BJ (cell line): ENCODE data around the gene POMP. TPM values are rescaled to one million over a fixed set of nuclear protein-coding genes. Genes with fewer than 3 reads are reported as not detected.

Experiments
- CTCF ChIA-PET: fragments of 350-600 bp; formaldehyde crosslinking; extraction: SDS; loops from one replicate; lab custom pipeline; 2021; ENCODE audit warnings: antibody characterized with exemption, inconsistent platforms; lab: Yijun Ruan, JAX
- POLR2A ChIA-PET: fragments of 300-600 bp; sonication (Branson Sonifier 250); formaldehyde crosslinking; extraction: SDS; loops from one replicate; lab custom pipeline; 2021; ENCODE audit warnings: antibody characterized with exemption; lab: Charles Lee
- DNase-seq: peaks from one replicate; pipeline ENCODE4 v3.0.0-alpha.2; 2011; ENCODE audit warnings: low read depth
- H3K27me3 ChIP-seq: 2 replicates; pipeline ENCODE4 v1.6.0; 2011; ENCODE audit warnings: low read length; ENCODE audit not compliant: control insufficient read depth, insufficient read depth
- H3K36me3 ChIP-seq: 2 replicates; pipeline ENCODE4 v1.5.1; 2011; ENCODE audit warnings: low read length; ENCODE audit not compliant: control insufficient read depth, insufficient read depth
- H3K4me3 ChIP-seq: 2 replicates; pipeline ENCODE4 v1.5.1; 2011; ENCODE audit warnings: low read depth, mild to moderate bottlenecking, control low read depth, low read length
- CTCF ChIP-seq: IDR thresholded peaks from 2 replicates; pipeline ENCODE4 v1.5.1; 2011; ENCODE audit warnings: low read depth, mild to moderate bottlenecking, control low read depth, inconsistent platforms, low read length, moderate library complexity; ENCODE audit not compliant: insufficient read depth
- polyA plus RNA-seq: library from polyadenylated mRNA; depleted of rRNA; stranded (reverse); fragments of >200 nt; gene quantifications from 2 replicates; pipeline ENCODE4 v1.2.3, GENCODE V29; 2011

Gene POMP
- polyA plus RNA-seq, 1 experiment = 25.9 TPM

DNA sequence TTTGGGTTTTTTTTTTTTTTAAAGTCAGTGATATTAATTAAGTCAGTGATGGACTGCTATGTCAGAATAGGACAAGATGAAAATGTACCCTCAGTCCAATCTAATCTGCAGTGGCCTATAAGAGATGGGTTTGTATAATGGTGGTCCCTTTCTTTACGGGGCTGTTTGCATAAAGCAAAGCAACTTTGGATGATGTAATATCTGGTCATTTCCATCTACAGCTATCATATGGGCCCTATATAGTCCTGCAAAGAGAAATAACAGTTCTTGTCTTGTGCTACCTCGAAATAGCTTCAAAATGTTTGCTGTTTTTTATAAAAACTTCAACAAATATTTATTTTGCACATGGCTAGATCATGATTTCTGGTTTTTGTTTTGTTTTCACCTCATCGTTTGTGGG, 20.2 kb upstream of the POMP start:
- ChIA-PET CTCF (interaction anchor here (1.0 to 2.5 kb wide), 5 partner anchors 10 to 326 kb away, joined by 3 to 11 read pairs (median 3); no protein-coding TSS in a partner anchor), POLR2A (interaction anchor here (0.5 kb wide), 1 partner anchor 335 kb away, joined by 3 read pairs; no protein-coding TSS in a partner anchor)
- no peaks in the 10 kb centered on the region for H3K36me3 ChIP-seq
- TF ChIP-seq CTCF = no peak
- H3K4me3 ChIP-seq = no peak overlapping the region
- no peak for DNase-seq
- H3K27me3 ChIP-seq = no peaks in the 10 kb centered on the region

GRCh38 chr13:28640861-28641599, 17.9 kb upstream of the POMP start:
- Histone ChIP-seq H3K4me3 (no peak overlapping the region), H3K27me3 (no peaks in the 10 kb centered on the region), H3K36me3 (no peaks in the 10 kb centered on the region)
- ChIA-PET CTCF (interaction anchor here (0.6 to 2.5 kb wide), 9 partner anchors 9 to 592 kb away, joined by 3 to 11 read pairs (median 3); partner anchors contain the start of gene POMP), POLR2A (no interaction called here)
- no peak for DNase-seq
- no peak for TF ChIP-seq CTCF

DNA sequence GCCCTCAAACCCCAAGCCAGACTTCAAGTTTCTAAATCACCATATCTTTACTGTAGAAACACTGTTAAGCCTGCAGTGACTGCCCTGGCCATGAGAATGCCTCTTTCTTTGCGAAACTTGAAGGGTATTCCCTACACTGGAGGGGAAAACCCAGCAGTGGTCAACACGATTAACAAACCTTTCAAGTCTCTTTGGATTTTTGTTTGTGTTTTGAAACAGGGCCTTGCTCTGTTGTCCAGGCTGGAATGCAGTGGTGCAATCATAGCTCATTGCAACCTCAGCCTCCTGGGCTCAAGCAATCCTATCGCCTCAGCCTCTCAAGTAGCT, 17.4 kb upstream of the POMP start:
- H3K4me3 ChIP-seq = no peak overlapping the region
- ChIA-PET POLR2A (no interaction called here), CTCF (interaction anchor here (0.6 to 1.3 kb wide), 4 partner anchors 8 to 592 kb away, joined by 3 to 4 read pairs (median 3); no protein-coding TSS in a partner anchor)
- no peak for TF ChIP-seq CTCF
- no peaks in the 10 kb centered on the region for H3K27me3 ChIP-seq
- no peak for DNase-seq
- no peaks in the 10 kb centered on the region for H3K36me3 ChIP-seq

- Histone ChIP-seq H3K4me3 (no peak overlapping the region), H3K36me3 (no peaks in the 10 kb centered on the region; the same call in 1 of the 2 replicates), H3K27me3 (no peaks in the 10 kb centered on the region)
- TF ChIP-seq CTCF = no peak
- DNase-seq = no peak
- CTCF ChIA-PET = interaction anchor here (0.7 to 1.3 kb wide), 3 partner anchors 9 to 359 kb away, joined by 3 read pairs; no protein-coding TSS in a partner anchor
- POLR2A ChIA-PET = no interaction called here
These were observed 8.6 kb upstream of the POMP start for GRCh38 chr13:28650284-28650683.

DNA sequence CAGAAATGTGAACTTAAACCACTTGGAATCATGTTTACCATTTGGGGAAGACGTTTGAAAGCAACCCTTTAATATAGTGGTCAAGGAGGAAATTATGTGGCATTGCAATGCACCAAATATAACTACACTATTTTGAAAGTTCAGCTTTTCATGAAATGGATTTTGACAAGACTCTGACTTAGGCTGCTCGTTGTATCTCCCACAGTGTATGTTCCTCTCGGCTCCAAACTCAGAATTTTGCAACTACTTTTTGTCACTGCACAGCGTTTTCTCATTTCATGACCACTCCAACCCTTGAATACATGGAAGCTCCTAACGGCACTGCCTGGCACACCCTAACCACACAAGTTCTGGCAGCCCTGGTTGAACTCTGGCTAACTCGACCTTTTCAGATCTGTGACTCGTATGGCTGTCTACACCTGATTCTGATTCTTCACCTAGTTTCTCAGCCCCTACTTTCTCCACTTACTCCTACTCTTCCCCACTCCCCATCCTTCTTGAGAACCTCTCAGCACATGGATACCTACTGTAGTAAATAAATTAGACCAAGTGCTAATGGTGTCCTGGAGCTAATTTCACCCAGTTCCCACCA, 7.0 kb upstream of the POMP start:
- TF ChIP-seq CTCF = no peak
- Histone ChIP-seq H3K4me3 (no peak overlapping the region), H3K27me3 (no peaks in the 10 kb centered on the region), H3K36me3 (no peaks in the 10 kb centered on the region; the same call in 1 of the 2 replicates)
- DNase-seq = no peak
- CTCF ChIA-PET = no interaction called here
- POLR2A ChIA-PET = no interaction called here
